ENCODE results near the gene PWWP2A. TPM values are rescaled to one million over a fixed set of nuclear protein-coding genes. Genes with fewer than 3 reads are reported as not detected.

The PWWP2A gene
- total and polyA plus RNA-seq, 2 experiments from 2014 or later: 51.5 to 81.6 TPM

GRCh38 chr5:160119142-160119904, at the start of gene PWWP2A (continued):
- TF ChIP-seq, protein P1, sequence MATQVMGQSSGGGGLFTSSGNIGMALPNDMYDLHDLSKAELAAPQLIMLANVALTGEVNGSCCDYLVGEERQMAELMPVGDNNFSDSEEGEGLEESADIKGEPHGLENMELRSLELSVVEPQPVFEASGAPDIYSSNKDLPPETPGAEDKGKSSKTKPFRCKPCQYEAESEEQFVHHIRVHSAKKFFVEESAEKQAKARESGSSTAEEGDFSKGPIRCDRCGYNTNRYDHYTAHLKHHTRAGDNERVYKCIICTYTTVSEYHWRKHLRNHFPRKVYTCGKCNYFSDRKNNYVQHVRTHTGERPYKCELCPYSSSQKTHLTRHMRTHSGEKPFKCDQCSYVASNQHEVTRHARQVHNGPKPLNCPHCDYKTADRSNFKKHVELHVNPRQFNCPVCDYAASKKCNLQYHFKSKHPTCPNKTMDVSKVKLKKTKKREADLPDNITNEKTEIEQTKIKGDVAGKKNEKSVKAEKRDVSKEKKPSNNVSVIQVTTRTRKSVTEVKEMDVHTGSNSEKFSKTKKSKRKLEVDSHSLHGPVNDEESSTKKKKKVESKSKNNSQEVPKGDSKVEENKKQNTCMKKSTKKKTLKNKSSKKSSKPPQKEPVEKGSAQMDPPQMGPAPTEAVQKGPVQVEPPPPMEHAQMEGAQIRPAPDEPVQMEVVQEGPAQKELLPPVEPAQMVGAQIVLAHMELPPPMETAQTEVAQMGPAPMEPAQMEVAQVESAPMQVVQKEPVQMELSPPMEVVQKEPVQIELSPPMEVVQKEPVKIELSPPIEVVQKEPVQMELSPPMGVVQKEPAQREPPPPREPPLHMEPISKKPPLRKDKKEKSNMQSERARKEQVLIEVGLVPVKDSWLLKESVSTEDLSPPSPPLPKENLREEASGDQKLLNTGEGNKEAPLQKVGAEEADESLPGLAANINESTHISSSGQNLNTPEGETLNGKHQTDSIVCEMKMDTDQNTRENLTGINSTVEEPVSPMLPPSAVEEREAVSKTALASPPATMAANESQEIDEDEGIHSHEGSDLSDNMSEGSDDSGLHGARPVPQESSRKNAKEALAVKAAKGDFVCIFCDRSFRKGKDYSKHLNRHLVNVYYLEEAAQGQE (IDR thresholded peaks at IDR 0.05; ENCODE audit: unreplicated experiment): no peak

DNA sequence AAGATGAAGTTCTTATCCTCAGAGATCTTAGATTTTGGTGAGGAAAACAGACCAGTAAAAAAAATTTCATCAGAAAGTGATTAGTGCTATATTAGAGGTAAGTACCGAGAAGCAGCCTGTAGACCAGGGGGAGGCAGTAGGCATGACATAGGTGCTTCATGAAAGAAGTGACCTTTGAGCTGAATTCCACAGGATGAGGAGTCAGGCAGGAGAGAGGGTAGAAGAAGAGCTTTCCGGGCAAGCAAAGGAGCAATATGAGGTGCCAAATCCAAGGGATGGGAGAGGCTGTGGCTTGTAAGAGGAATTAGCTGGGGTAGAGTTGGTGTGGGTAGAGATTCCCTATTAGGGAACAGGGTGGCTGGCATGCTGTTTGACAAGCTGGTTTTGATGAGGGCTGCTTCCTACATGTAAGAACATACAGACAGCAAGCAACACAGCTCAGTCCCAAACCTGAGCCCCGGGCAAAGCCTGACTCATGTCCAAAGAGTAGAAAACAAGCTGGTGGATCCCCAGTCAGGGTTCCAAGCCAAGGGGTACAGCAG, 48.4 kb upstream of the PWWP2A start:
- Histone ChIP-seq H3K4me1 (ENCODE audit: insufficient read depth) (peaks cover 21% of the 10 kb centered on the region), H3K4me2 (peak overlapping the region; percentile 19), H2AFZ (no peak overlapping the region), H3F3A (replicated peaks; ENCODE audit: low read depth) (peaks cover 10% of the 10 kb centered on the region; the same call in 1 of the 2 replicates), H3K27me3 (ENCODE audit: insufficient read depth) (no peaks in the 10 kb centered on the region), H3K9me2 (ENCODE audit: insufficient read depth) (no peaks in the 10 kb centered on the region), H4K20me1 (replicated peaks; ENCODE audit: insufficient read depth) (no peaks in the 10 kb centered on the region), H3K4me3 (no peak overlapping the region), H3K36me3 (ENCODE audit: insufficient read depth) (no peaks in the 10 kb centered on the region), H3K27ac (ENCODE audit: low read depth) (peak overlapping the region; percentile 98), H3K79me2 (replicated peaks; ENCODE audit: insufficient read depth) (no peaks in the 10 kb centered on the region)
- Mint-ChIP-seq H3K4me3 (peak overlapping the region; percentile 16; the same call in 1 of the 3 replicates), H3K27ac (peak overlapping the region; percentile 99), H3K9me3 (no peaks in the 10 kb centered on the region), H3K36me3 (ENCODE audit: low read depth) (peaks cover 5% of the 10 kb centered on the region; the same call in 1 of the 3 replicates), H3K4me1 (peaks cover 64% of the 10 kb centered on the region), H3K27me3 (ENCODE audit: insufficient read depth, low read depth, poor library complexity) (peaks cover 12% of the 10 kb centered on the region)
- ATAC-seq (no peak), DNase-seq (ENCODE audit: low spot score) (no peak)
- TF ChIP-seq ZNF331 (CRISPR knock-in tag; IDR thresholded peaks at IDR 0.05; ENCODE audit: low read depth) (no peak), CTCF (conservative IDR thresholded peaks at IDR 0.05; ENCODE audit: low read depth in 2 of 2) (0 out of 4 replicates have a peak, but pooled peaks of 1 of the 2 experiments have one; percentile 17), EZH2phosphoT487 (IDR thresholded peaks at IDR 0.05; ENCODE audit: unreplicated experiment) (no peak), EZH2 (IDR thresholded peaks at IDR 0.05; ENCODE audit: low read depth, unreplicated experiment) (no peak), NANOG (IDR thresholded peaks at IDR 0.05; ENCODE audit: borderline replicate concordance) (no peak), JUNB (IDR thresholded peaks at IDR 0.05; ENCODE audit: unreplicated experiment) (no peak)
- TF ChIP-seq, protein P1 (IDR thresholded peaks at IDR 0.05; ENCODE audit: unreplicated experiment): no peak
- TF ChIP-seq, protein P2, sequence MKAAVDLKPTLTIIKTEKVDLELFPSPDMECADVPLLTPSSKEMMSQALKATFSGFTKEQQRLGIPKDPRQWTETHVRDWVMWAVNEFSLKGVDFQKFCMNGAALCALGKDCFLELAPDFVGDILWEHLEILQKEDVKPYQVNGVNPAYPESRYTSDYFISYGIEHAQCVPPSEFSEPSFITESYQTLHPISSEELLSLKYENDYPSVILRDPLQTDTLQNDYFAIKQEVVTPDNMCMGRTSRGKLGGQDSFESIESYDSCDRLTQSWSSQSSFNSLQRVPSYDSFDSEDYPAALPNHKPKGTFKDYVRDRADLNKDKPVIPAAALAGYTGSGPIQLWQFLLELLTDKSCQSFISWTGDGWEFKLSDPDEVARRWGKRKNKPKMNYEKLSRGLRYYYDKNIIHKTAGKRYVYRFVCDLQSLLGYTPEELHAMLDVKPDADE (IDR thresholded peaks at IDR 0.05): no peak
